Thyroid gland (tissue), 4 donors: Measurements from ENCODE around the gene ABO.
"Not testable (repeated sequence)": the region's sequence is repeated elsewhere in the genome, so short reads cannot be mapped to it uniquely, and the experiment has no call there.

Experiments used
- POLR2A ChIP-seq, 2 donors: fragments of 450-650 bp; IDR thresholded peaks; one replicate each; pipeline ENCODE4 v1.6.1; 2017; ENCODE audit warnings: antibody characterized with exemption in 2 of 2, mild to moderate bottlenecking in 2 of 2, moderate library complexity in 1 of 2
- TF ChIP-seq, protein P1 (sequence below), 6 experiments: fragments of 200-600 bp in 3 of 6; fragments of 450-650 bp in 3 of 6; sonication (generic) in 3 of 6; IDR thresholded peaks; one replicate each; pipeline ENCODE4 v1.5.1; 2016 to 2019; ENCODE audit warnings: antibody characterized with exemption in 6 of 6, mild to moderate bottlenecking in 2 of 6, inconsistent platforms in 1 of 6, moderate library complexity in 1 of 6

DNA sequence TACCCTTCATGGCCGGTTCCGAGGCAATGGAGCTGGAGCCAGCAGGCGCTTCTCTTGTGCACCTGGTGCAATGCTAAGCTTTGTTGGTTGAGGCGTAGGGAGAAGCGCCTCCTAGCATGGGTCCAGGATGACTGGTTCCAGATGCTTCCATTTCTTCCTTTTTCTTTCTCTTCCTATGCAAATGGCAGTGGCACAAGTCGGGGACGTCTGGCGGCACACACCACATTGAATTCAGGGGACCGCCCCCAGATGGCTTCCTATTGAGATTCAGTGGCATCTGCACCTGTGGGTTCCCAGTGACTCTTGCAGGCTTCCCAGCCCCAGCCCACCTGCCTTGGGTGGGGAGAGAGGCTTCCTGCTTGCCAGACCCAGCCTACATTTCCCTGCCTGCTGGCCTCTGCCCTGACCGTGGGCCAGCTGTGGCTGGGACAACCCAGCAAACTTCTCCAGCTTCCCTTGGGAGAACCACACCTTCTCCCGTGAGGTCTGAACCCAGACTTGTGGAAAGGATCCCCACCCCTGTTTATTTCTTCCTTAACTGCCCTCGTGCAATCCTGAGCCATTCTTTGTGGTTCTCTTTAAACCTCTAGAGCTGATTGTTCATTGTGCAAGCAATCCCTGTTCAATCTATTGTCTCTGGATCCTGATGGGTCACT is 57.5 kb downstream of the ABO start:
- TF ChIP-seq, protein P1, sequence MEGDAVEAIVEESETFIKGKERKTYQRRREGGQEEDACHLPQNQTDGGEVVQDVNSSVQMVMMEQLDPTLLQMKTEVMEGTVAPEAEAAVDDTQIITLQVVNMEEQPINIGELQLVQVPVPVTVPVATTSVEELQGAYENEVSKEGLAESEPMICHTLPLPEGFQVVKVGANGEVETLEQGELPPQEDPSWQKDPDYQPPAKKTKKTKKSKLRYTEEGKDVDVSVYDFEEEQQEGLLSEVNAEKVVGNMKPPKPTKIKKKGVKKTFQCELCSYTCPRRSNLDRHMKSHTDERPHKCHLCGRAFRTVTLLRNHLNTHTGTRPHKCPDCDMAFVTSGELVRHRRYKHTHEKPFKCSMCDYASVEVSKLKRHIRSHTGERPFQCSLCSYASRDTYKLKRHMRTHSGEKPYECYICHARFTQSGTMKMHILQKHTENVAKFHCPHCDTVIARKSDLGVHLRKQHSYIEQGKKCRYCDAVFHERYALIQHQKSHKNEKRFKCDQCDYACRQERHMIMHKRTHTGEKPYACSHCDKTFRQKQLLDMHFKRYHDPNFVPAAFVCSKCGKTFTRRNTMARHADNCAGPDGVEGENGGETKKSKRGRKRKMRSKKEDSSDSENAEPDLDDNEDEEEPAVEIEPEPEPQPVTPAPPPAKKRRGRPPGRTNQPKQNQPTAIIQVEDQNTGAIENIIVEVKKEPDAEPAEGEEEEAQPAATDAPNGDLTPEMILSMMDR (IDR thresholded peaks at IDR 0.05) = not testable (repeated sequence)
- TF ChIP-seq POLR2A (IDR thresholded peaks at IDR 0.05) = not testable (repeated sequence)
